Caki2 (cell line): ENCODE results near the gene TRMT61A. TPM values are rescaled to one million over a fixed set of nuclear protein-coding genes. Genes with fewer than 3 reads are reported as not detected.

ENCODE experiments used
- DNase-seq: peaks from one replicate; pipeline ENCODE4 v3.0.0-alpha.2; 2015; ENCODE audit warnings: low read depth
- in situ Hi-C: cut with HindIII; loops from 2 replicates; pipeline ENCODE4 v1.10.0; 2016; ENCODE audit warnings: low sequenced_read_pairs, low pct_unique_long_range_greater_than_20kb, mixed read lengths
- total RNA-seq: library from RNA; depleted of rRNA; stranded (reverse); fragments of >200 nt; shearing (Covaris generic); gene quantifications from 2 replicates; pipeline ENCODE4 v1.2.3, GENCODE V29; 2014; ENCODE audit warnings: low replicate concordance; rRNA removed

TRMT61A gene
- total RNA-seq, 1 experiment from 2014 or later: 14.4 TPM

DNA sequence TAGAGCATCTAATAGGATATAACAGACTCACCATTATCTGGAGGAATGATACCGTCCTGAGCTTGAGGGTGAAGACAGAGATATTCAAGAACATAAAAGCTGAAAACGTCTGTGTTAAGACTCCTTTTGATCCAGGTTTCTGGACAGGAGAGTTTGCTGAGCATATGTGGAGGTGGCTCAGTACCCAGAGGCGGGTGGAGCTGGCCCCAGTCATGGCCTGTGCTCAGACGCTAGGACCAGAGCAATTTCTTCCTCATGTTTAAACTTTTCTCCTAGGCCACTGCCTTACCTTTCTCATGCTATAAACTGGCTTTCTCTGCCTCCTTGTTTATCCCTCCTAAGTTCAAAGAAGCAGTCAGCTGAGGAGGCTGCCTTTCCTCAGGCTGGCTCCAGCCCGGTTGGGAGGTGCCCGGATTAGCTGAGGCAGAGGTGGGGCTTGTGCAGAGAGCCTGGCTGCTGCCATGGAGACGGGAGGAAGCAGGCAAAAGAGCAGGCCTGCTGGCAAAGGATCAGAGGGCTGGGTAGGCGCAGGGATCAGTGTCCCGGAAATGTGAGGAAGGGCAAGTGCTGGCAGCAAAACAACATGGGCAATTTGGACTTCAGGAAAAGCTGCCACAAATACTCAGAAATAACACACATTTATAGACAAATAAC is 47.5 kb downstream of the TRMT61A start:
- DNase-seq: peak; percentile 86
- in situ Hi-C loops: no loop called here

GRCh38 chr14:103578401-103579075 is 49.5 kb downstream of the TRMT61A start:
- DNase-seq: no peak
- in situ Hi-C loops: no loop called here

- no peak for DNase-seq
- in situ Hi-C loops: no loop called here
Measured at GRCh38 chr14:103581206-103581605, 52.2 kb downstream of the TRMT61A start.

GRCh38 chr14:103581954-103582703 is 53.1 kb downstream of the TRMT61A start:
- in situ Hi-C loops: no loop called here
- no peak for DNase-seq

GRCh38 chr14:103584326-103584915 is 55.4 kb downstream of the TRMT61A start:
- in situ Hi-C loops: no loop called here
- DNase-seq: no peak

Other genes starting within 250 kb of the TRMT61A start
- 133 and 141 TPM in 2 replicates for gene EIF5, start 195.0 kb upstream of the TRMT61A start, total RNA-seq
- 17.7 and 17.8 TPM in 2 replicates for gene MARK3, start 143.8 kb upstream of the TRMT61A start, total RNA-seq
- 14.8 and 25.2 TPM in 2 replicates for gene CKB, start 6.4 kb upstream of the TRMT61A start, total RNA-seq
- 2.6 and 4.4 TPM in 2 replicates for gene BAG5, start 33.5 kb downstream of the TRMT61A start, total RNA-seq
- 42.8 and 55.6 TPM in 2 replicates for gene COA8, start 33.8 kb downstream of the TRMT61A start, total RNA-seq
- gene KLC1, start 100.0 kb downstream of the TRMT61A start, total RNA-seq: 55.8 and 80.3 TPM in 2 replicates
- 32.9 and 50.0 TPM in 2 replicates for gene XRCC3, start 186.3 kb downstream of the TRMT61A start, total RNA-seq
- gene ZFYVE21, start 186.6 kb downstream of the TRMT61A start, total RNA-seq: 9.7 and 12.3 TPM in 2 replicates